ENCODE measurements around the gene JMY. TPM values are rescaled to one million over a fixed set of nuclear protein-coding genes. Genes with fewer than 3 reads are reported as not detected.
A peak's percentile ranks its signal among the peaks of the same experiment; 100 is the strongest.

JMY gene
- total RNA-seq, 1 experiment from 2014 or later = 15.6 TPM

GRCh38 chr5:79330071-79330470, 94.1 kb downstream of the JMY start:
- intact Hi-C loops (cut with micrococcal nuclease) = no loop called here
- H3K4me2 ChIP-seq (ENCODE audit: low read length) = no peak overlapping the region
- H3K27ac ChIP-seq (ENCODE audit: low read depth, low read length) = no peak overlapping the region
- no peaks in the 10 kb centered on the region for H3K4me1 ChIP-seq (ENCODE audit: control insufficient read depth in 1 of 2, insufficient read depth in 2 of 2, low read length in 2 of 2)
- no TSS peak for BruUV-seq (replicated peaks)
- ATAC-seq (no peak), DNase-seq (ENCODE audit: low read depth, low spot score) (no peak)
- CTCF ChIA-PET = no interaction called here
- no peaks in the 10 kb centered on the region for H3K27me3 ChIP-seq (ENCODE audit: insufficient read depth, low read length)
- TF ChIP-seq TCF7L2 (IDR thresholded peaks at IDR 0.05; ENCODE audit: borderline replicate concordance, extremely low read depth, insufficient read depth, insufficient read length) = no peak
- TF ChIP-seq MAX (IDR thresholded peaks at IDR 0.05) = no peak
- TF ChIP-seq POLR2AphosphoS5 (IDR thresholded peaks at IDR 0.05; ENCODE audit: low read depth, low read length) = no peak
- no peak for TF ChIP-seq EZH2phosphoT487 (IDR thresholded peaks at IDR 0.05; ENCODE audit: borderline replicate concordance)
- no peak for TF ChIP-seq SP1 (IDR thresholded peaks at IDR 0.05; ENCODE audit: low read depth)
- TF ChIP-seq RAD21 (IDR thresholded peaks at IDR 0.05; ENCODE audit: low read depth) = no peak
- TF ChIP-seq SIN3A (IDR thresholded peaks at IDR 0.05; ENCODE audit: low read depth) = no peak
- no peak for TF ChIP-seq CBX3 (IDR thresholded peaks at IDR 0.05; ENCODE audit: low read depth)
- TF ChIP-seq JUND (IDR thresholded peaks at IDR 0.05) = no peak
- H3K9me3 ChIP-seq (ENCODE audit: control insufficient read depth in 1 of 2, insufficient read depth in 1 of 2, low read depth in 1 of 2, low read length in 2 of 2) = no peaks in the 10 kb centered on the region
- H4K20me1 ChIP-seq (ENCODE audit: insufficient read depth) = no peaks in the 10 kb centered on the region
- H3K79me2 ChIP-seq (ENCODE audit: insufficient read depth, low read length) = no peaks in the 10 kb centered on the region
- RAD21 ChIA-PET (ENCODE audit: low non-redundant PET in 1 of 2, low total read pairs in 2 of 2, uncharacterized antibody in 2 of 2, unreplicated experiment in 2 of 2) = no interaction called here
- H3K9me2 ChIP-seq (ENCODE audit: insufficient read depth) = no peaks in the 10 kb centered on the region
- no peak overlapping the region for H3K4me3 ChIP-seq (replicated peaks in 1 of 2; ENCODE audit: low read depth in 1 of 2, low read length in 2 of 2)
- H3K9ac ChIP-seq (ENCODE audit: low read length) = no peak overlapping the region
- no peak overlapping the region for H2AFZ ChIP-seq (ENCODE audit: low read depth, low read length, poor library complexity, severe bottlenecking)
- H3K36me3 ChIP-seq (ENCODE audit: control insufficient read depth in 1 of 2, insufficient read depth in 2 of 2, low read length in 2 of 2) = no peaks in the 10 kb centered on the region
- POLR2A ChIA-PET = no interaction called here

DNA sequence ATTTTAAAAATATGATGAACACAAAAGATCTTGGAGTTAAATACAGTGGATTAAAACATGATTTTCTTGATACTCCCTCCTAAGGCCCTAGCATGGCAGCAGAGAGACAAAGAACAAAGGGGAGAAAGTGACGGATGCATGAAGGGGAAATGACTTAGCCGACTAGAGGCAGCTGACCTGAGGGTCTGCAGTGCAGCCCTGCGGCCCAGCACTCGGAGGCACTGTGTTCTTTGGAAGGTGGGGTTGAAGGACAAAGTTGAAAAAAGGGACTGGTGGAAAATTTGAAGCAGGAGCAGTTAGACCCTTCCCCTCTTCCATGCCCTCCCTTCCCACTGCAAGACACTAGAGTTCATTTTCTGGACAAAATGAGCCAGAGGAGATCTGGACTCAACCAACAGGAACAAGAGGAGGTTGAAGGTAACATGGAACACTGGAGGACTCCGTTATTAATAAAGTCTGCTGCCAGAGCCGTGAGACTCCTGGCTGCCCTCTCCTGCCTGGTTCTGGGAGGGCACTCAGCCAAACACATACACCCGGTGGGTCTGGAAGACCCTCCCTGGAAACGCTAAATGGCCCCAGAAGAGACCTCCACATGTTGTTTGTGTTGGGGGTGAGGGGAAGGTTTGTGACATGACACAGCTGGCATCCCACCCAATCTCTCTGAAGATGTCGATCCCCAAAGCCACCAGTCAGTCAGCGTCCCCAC, 98.1 kb downstream of the JMY start:
- intact Hi-C loops (cut with micrococcal nuclease) = no loop called here
- ChIA-PET POLR2A (no interaction called here), RAD21 (ENCODE audit: low non-redundant PET in 1 of 2, low total read pairs in 2 of 2, uncharacterized antibody in 2 of 2, unreplicated experiment in 2 of 2) (no interaction called here), CTCF (no interaction called here)
- Histone ChIP-seq H3K79me2 (ENCODE audit: insufficient read depth, low read length) (no peaks in the 10 kb centered on the region), H3K9ac (ENCODE audit: low read length) (no peak overlapping the region), H3K27me3 (ENCODE audit: insufficient read depth, low read length) (no peaks in the 10 kb centered on the region), H3K4me2 (ENCODE audit: low read length) (no peak overlapping the region), H2AFZ (ENCODE audit: low read depth, low read length, poor library complexity, severe bottlenecking) (no peak overlapping the region), H3K4me1 (ENCODE audit: control insufficient read depth in 1 of 2, insufficient read depth in 2 of 2, low read length in 2 of 2) (no peaks in the 10 kb centered on the region), H3K4me3 (replicated peaks in 1 of 2; ENCODE audit: low read depth in 1 of 2, low read length in 2 of 2) (no peak overlapping the region), H3K9me2 (ENCODE audit: insufficient read depth) (no peaks in the 10 kb centered on the region), H3K27ac (ENCODE audit: low read depth, low read length) (no peak overlapping the region), H3K36me3 (ENCODE audit: control insufficient read depth in 1 of 2, insufficient read depth in 2 of 2, low read length in 2 of 2) (no peaks in the 10 kb centered on the region), H3K9me3 (ENCODE audit: control insufficient read depth in 1 of 2, insufficient read depth in 1 of 2, low read depth in 1 of 2, low read length in 2 of 2) (no peaks in the 10 kb centered on the region), H4K20me1 (ENCODE audit: insufficient read depth) (no peaks in the 10 kb centered on the region)
- ATAC-seq = no peak
- no peak for DNase-seq (ENCODE audit: low read depth, low spot score)
- no TSS peak for BruUV-seq (replicated peaks)
- TF ChIP-seq SP1 (IDR thresholded peaks at IDR 0.05; ENCODE audit: low read depth) (no peak), CBX3 (IDR thresholded peaks at IDR 0.05; ENCODE audit: low read depth) (no peak), CEBPB (IDR thresholded peaks at IDR 0.05; ENCODE audit: low read depth) (no peak), ZBTB33 (IDR thresholded peaks at IDR 0.05; ENCODE audit: extremely low read depth, insufficient replicate concordance, low read length) (no peak), EGR1 (IDR thresholded peaks at IDR 0.05; ENCODE audit: low read depth) (no peak), MAX (IDR thresholded peaks at IDR 0.05) (no peak), POLR2A (IDR thresholded peaks at IDR 0.05; ENCODE audit: borderline replicate concordance, extremely low read depth, insufficient read depth, insufficient read length) (no peak), SRF (IDR thresholded peaks at IDR 0.05; ENCODE audit: low read depth) (no peak), FOSL1 (IDR thresholded peaks at IDR 0.05; ENCODE audit: low read depth) (no peak)
- TF ChIP-seq, protein P1, sequence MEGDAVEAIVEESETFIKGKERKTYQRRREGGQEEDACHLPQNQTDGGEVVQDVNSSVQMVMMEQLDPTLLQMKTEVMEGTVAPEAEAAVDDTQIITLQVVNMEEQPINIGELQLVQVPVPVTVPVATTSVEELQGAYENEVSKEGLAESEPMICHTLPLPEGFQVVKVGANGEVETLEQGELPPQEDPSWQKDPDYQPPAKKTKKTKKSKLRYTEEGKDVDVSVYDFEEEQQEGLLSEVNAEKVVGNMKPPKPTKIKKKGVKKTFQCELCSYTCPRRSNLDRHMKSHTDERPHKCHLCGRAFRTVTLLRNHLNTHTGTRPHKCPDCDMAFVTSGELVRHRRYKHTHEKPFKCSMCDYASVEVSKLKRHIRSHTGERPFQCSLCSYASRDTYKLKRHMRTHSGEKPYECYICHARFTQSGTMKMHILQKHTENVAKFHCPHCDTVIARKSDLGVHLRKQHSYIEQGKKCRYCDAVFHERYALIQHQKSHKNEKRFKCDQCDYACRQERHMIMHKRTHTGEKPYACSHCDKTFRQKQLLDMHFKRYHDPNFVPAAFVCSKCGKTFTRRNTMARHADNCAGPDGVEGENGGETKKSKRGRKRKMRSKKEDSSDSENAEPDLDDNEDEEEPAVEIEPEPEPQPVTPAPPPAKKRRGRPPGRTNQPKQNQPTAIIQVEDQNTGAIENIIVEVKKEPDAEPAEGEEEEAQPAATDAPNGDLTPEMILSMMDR (IDR thresholded peaks at IDR 0.05 in 2 of 3, conservative IDR thresholded peaks at IDR 0.05 in 1 of 3; ENCODE audit: borderline replicate concordance in 1 of 3, insufficient read depth in 1 of 3, low read depth in 2 of 3, low read length in 2 of 3) = peak in 2 of 3 experiments; percentile 18 to 34; a peak in 3 of 6 replicates

All from HCT116 (cell line).